Stimulated activated CD8-positive, alpha-beta memory T cell treated with anti-CD3 and anti-CD28 coated beads, Interleukin-2, amount 100 ng/mL, for 1 hour (primary cell): ENCODE results near the gene UBE2L3.
"Not testable (repeated sequence)": the region's sequence is repeated elsewhere in the genome, so short reads cannot be mapped to it uniquely, and the experiment has no call there.

Source experiments
- DNase-seq, 2 donors: peaks; one replicate each; pipeline ENCODE4 v3.0.0-alpha.2; 2020; ENCODE audit warnings: low read depth in 2 of 2

The UBE2L3 gene

GRCh38 chr22:21599053-21599893, 31.8 kb downstream of the UBE2L3 start:
- DNase-seq, result no peak

- no peak for DNase-seq
Observed at GRCh38 chr22:21602579-21602978, 35.1 kb downstream of the UBE2L3 start.

GRCh38 chr22:21603973-21604372, 36.5 kb downstream of the UBE2L3 start:
- no peak for DNase-seq

- no peak for DNase-seq
Observed at GRCh38 chr22:21605887-21606564, 38.5 kb downstream of the UBE2L3 start.

- DNase-seq, result no peak
Observed at GRCh38 chr22:21606775-21607174, 39.3 kb downstream of the UBE2L3 start.

GRCh38 chr22:21609556-21610157, 42.1 kb downstream of the UBE2L3 start:
- DNase-seq, result not testable (repeated sequence)

- no peak for DNase-seq
Observed at GRCh38 chr22:21611210-21611977, 43.9 kb downstream of the UBE2L3 start.

GRCh38 chr22:21612858-21613257, 45.3 kb downstream of the UBE2L3 start:
- DNase-seq, result no peak

GRCh38 chr22:21613553-21614233, 46.2 kb downstream of the UBE2L3 start:
- DNase-seq, result no peak

- no peak for DNase-seq
Observed at GRCh38 chr22:21615731-21616130, 48.2 kb downstream of the UBE2L3 start.

GRCh38 chr22:21617337-21617736, 49.8 kb downstream of the UBE2L3 start:
- DNase-seq, result not testable (repeated sequence)

GRCh38 chr22:21621025-21621424, 53.5 kb downstream of the UBE2L3 start:
- DNase-seq, result no peak

- no peak for DNase-seq
Observed at GRCh38 chr22:21622011-21622918, 54.8 kb downstream of the UBE2L3 start.

- no peak for DNase-seq
Observed at GRCh38 chr22:21622919-21623647, 55.6 kb downstream of the UBE2L3 start.

- DNase-seq, result no peak
Observed at GRCh38 chr22:21623648-21623970, 56.1 kb downstream of the UBE2L3 start.

GRCh38 chr22:21624120-21624879, 56.8 kb downstream of the UBE2L3 start:
- DNase-seq, result no peak

- DNase-seq, result no peak
Observed at GRCh38 chr22:21624880-21625791, 57.6 kb downstream of the UBE2L3 start.
